ENCODE measurements around the gene XIRP2. TPM values are rescaled to one million over a fixed set of nuclear protein-coding genes. Genes with fewer than 3 reads are reported as not detected.

Gene XIRP2
- total and polyA plus RNA-seq, 10 of the 15 experiments (the other 5 are each of a cell fraction or from before 2014, with no cell fraction given) = 0.03 TPM; not detected in 9

DNA sequence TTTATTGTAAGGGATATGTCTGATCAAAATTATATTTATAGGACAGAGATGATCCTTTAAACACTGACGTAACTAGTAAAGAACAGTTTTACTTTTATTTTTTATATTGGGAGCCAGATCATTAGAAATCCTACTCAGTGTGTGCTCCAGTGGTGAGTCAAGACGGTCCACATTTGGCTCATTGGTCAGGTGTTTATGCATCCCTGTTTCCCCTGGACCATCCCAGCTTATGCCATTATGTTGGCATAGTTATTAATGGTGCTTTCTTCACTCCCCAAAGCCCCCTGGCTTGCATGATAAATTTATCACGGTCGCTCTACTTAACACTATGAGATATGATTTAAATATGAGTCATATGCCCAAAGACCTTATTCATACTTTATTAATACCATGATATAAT, 293.4 kb downstream of the XIRP2 start:
- ChIA-PET CTCF (no interaction called here), POLR2A (no interaction called here), SMC1A (ENCODE audit: uncharacterized antibody, unreplicated experiment) (no interaction called here), RAD21 (ENCODE audit: unreplicated experiment) (no interaction called here)
- Histone ChIP-seq H3K27me3 (replicated peaks in 1 of 2; ENCODE audit: control insufficient read depth in 2 of 2, insufficient read depth in 2 of 2, low read length in 1 of 2) (no peaks in the 10 kb centered on the region), H3K27ac (ENCODE audit: control insufficient read depth, insufficient read depth) (no peak overlapping the region), H3K4me3 (no peak overlapping the region), H2AFZ (ENCODE audit: control insufficient read depth, low read depth, low read length) (no peak overlapping the region), H4K20me1 (ENCODE audit: control insufficient read depth, insufficient read depth) (no peaks in the 10 kb centered on the region), H3K9me3 (replicated peaks; ENCODE audit: control insufficient read depth, insufficient read depth, low read length) (no peaks in the 10 kb centered on the region), H3K9ac (ENCODE audit: control insufficient read depth, insufficient read depth, low read length) (no peak overlapping the region), H3K4me2 (ENCODE audit: control insufficient read depth, insufficient read depth) (no peak overlapping the region), H3K4me1 (ENCODE audit: control insufficient read depth, insufficient read depth, low read length) (no peaks in the 10 kb centered on the region), H3K36me3 (ENCODE audit: control insufficient read depth in 2 of 2, insufficient read depth in 2 of 2, low read length in 1 of 2) (no peaks in the 10 kb centered on the region), H3K79me2 (ENCODE audit: control insufficient read depth, insufficient read depth, low read length) (no peaks in the 10 kb centered on the region)
- in situ Hi-C loops (cut with MboI) (no loop called here), intact Hi-C loops (cut with micrococcal nuclease; ENCODE audit: unreplicated experiment) (no loop called here)
- DNase-seq (ENCODE audit: low read depth, low spot score) = no peak
- BruUV-seq (replicated peaks) = no TSS peak
- FAIRE-seq = no peak
- no peak for ATAC-seq
- 18% methylated on average over 4 of the region's 4 CpGs for WGBS (ENCODE audit: insufficient coverage, insufficient replicate concordance, low lambda C conversion rate, missing lambda C conversion rate)
- TF ChIP-seq CBFB (IDR thresholded peaks at IDR 0.05; ENCODE audit: low read depth) (no peak), TARDBP (IDR thresholded peaks at IDR 0.05; ENCODE audit: borderline replicate concordance) (no peak), ZBED1 (IDR thresholded peaks at IDR 0.05; ENCODE audit: borderline replicate concordance) (no peak), SMC3 (IDR thresholded peaks at IDR 0.05; ENCODE audit: borderline replicate concordance, low read length) (no peak), SUZ12 (IDR thresholded peaks at IDR 0.05; ENCODE audit: unreplicated experiment) (no peak), NFYA (IDR thresholded peaks at IDR 0.05; ENCODE audit: borderline replicate concordance, low read depth, low read length) (no peak), MYC (IDR thresholded peaks at IDR 0.05; ENCODE audit: insufficient read depth, insufficient read length, insufficient replicate concordance, low read length, severe bottlenecking) (no peak), ZNF217 (IDR thresholded peaks at IDR 0.05) (no peak), ASH2L (IDR thresholded peaks at IDR 0.05; ENCODE audit: borderline replicate concordance, low read depth) (no peak), NR2C2 (IDR thresholded peaks at IDR 0.05; ENCODE audit: borderline replicate concordance, control insufficient read depth, insufficient read length, low read depth) (no peak), POU2F2 (IDR thresholded peaks at IDR 0.05; ENCODE audit: borderline replicate concordance, low read depth, low read length) (no peak), STAT1 (conservative IDR thresholded peaks at IDR 0.05) (no peak)
- TF ChIP-seq, protein P1, sequence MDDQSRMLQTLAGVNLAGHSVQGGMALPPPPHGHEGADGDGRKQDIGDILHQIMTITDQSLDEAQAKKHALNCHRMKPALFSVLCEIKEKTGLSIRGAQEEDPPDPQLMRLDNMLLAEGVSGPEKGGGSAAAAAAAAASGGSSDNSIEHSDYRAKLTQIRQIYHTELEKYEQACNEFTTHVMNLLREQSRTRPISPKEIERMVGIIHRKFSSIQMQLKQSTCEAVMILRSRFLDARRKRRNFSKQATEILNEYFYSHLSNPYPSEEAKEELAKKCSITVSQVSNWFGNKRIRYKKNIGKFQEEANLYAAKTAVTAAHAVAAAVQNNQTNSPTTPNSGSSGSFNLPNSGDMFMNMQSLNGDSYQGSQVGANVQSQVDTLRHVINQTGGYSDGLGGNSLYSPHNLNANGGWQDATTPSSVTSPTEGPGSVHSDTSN (IDR thresholded peaks at IDR 0.05; ENCODE audit: insufficient replicate concordance, low read depth, low read length) = no peak
- TF ChIP-seq, protein P2, sequence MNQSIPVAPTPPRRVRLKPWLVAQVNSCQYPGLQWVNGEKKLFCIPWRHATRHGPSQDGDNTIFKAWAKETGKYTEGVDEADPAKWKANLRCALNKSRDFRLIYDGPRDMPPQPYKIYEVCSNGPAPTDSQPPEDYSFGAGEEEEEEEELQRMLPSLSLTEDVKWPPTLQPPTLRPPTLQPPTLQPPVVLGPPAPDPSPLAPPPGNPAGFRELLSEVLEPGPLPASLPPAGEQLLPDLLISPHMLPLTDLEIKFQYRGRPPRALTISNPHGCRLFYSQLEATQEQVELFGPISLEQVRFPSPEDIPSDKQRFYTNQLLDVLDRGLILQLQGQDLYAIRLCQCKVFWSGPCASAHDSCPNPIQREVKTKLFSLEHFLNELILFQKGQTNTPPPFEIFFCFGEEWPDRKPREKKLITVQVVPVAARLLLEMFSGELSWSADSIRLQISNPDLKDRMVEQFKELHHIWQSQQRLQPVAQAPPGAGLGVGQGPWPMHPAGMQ (IDR thresholded peaks at IDR 0.05; ENCODE audit: borderline replicate concordance) = no peak
- TF ChIP-seq, protein P3, sequence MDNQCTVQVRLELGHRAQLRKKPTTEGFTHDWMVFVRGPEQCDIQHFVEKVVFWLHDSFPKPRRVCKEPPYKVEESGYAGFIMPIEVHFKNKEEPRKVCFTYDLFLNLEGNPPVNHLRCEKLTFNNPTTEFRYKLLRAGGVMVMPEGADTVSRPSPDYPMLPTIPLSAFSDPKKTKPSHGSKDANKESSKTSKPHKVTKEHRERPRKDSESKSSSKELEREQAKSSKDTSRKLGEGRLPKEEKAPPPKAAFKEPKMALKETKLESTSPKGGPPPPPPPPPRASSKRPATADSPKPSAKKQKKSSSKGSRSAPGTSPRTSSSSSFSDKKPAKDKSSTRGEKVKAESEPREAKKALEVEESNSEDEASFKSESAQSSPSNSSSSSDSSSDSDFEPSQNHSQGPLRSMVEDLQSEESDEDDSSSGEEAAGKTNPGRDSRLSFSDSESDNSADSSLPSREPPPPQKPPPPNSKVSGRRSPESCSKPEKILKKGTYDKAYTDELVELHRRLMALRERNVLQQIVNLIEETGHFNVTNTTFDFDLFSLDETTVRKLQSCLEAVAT (IDR thresholded peaks at IDR 0.05) = no peak
- TF ChIP-seq, protein P4, sequence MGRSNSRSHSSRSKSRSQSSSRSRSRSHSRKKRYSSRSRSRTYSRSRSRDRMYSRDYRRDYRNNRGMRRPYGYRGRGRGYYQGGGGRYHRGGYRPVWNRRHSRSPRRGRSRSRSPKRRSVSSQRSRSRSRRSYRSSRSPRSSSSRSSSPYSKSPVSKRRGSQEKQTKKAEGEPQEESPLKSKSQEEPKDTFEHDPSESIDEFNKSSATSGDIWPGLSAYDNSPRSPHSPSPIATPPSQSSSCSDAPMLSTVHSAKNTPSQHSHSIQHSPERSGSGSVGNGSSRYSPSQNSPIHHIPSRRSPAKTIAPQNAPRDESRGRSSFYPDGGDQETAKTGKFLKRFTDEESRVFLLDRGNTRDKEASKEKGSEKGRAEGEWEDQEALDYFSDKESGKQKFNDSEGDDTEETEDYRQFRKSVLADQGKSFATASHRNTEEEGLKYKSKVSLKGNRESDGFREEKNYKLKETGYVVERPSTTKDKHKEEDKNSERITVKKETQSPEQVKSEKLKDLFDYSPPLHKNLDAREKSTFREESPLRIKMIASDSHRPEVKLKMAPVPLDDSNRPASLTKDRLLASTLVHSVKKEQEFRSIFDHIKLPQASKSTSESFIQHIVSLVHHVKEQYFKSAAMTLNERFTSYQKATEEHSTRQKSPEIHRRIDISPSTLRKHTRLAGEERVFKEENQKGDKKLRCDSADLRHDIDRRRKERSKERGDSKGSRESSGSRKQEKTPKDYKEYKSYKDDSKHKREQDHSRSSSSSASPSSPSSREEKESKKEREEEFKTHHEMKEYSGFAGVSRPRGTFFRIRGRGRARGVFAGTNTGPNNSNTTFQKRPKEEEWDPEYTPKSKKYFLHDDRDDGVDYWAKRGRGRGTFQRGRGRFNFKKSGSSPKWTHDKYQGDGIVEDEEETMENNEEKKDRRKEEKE (IDR thresholded peaks at IDR 0.05) = no peak
- TF ChIP-seq, protein P5, sequence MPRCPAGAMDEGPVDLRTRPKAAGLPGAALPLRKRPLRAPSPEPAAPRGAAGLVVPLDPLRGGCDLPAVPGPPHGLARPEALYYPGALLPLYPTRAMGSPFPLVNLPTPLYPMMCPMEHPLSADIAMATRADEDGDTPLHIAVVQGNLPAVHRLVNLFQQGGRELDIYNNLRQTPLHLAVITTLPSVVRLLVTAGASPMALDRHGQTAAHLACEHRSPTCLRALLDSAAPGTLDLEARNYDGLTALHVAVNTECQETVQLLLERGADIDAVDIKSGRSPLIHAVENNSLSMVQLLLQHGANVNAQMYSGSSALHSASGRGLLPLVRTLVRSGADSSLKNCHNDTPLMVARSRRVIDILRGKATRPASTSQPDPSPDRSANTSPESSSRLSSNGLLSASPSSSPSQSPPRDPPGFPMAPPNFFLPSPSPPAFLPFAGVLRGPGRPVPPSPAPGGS (IDR thresholded peaks at IDR 0.05; ENCODE audit: borderline replicate concordance, insufficient read depth, low read depth, low read length, poor library complexity, severe bottlenecking) = no peak
